Hepatocyte (in vitro differentiated cells): ENCODE measurements around the gene KRTAP9-6. TPM values are rescaled to one million over a fixed set of nuclear protein-coding genes. Genes with fewer than 3 reads are reported as not detected.
"Not testable (repeated sequence)": the region's sequence is repeated elsewhere in the genome, so short reads cannot be mapped to it uniquely, and the experiment has no call there.

Experiments
- DNase-seq: peaks from one replicate; pipeline ENCODE4 v3.0.0-alpha.2; 2016; ENCODE audit warnings: low spot score
- H2AFZ ChIP-seq: fragments of 200-600 bp; sonication (generic); 2 replicates; pipeline ENCODE4 v1.6.0; 2016; ENCODE audit warnings: antibody characterized with exemption, mild to moderate bottlenecking
- H3K27ac ChIP-seq: fragments of 200-600 bp; sonication (generic); 2 replicates; pipeline ENCODE4 v1.5.1; 2016; ENCODE audit warnings: mild to moderate bottlenecking
- H3K27me3 ChIP-seq: fragments of 200-600 bp; sonication (generic); 2 replicates; pipeline ENCODE4 v1.6.1; 2016
- H3K36me3 ChIP-seq: fragments of 200-600 bp; sonication (generic); replicated peaks from 2 replicates; pipeline ENCODE4 v1.5.1; 2016; ENCODE audit warnings: low read depth; ENCODE audit not compliant: insufficient read depth
- H3K4me1 ChIP-seq: fragments of 200-600 bp; sonication (generic); 2 replicates; pipeline ENCODE4 v1.5.1; 2016; ENCODE audit warnings: mild to moderate bottlenecking, moderate library complexity; ENCODE audit not compliant: insufficient read depth
- H3K4me2 ChIP-seq: fragments of 200-600 bp; sonication (generic); 2 replicates; pipeline ENCODE4 v1.6.0; 2016
- H3K4me3 ChIP-seq: fragments of 200-600 bp; sonication (generic); 2 replicates; pipeline ENCODE4 v1.5.1; 2016; ENCODE audit warnings: mild to moderate bottlenecking
- H3K79me2 ChIP-seq: fragments of 200-600 bp; sonication (generic); 2 replicates; pipeline ENCODE4 v1.6.0; 2017; ENCODE audit warnings: mild to moderate bottlenecking
- H3K9me2 ChIP-seq: fragments of 200-600 bp; sonication (generic); replicated peaks from 2 replicates; pipeline ENCODE4 v1.6.0; 2017; ENCODE audit warnings: mild to moderate bottlenecking; ENCODE audit not compliant: insufficient read depth
- H3K9me3 ChIP-seq: fragments of 200-600 bp; sonication (generic); 2 replicates; pipeline ENCODE4 v1.5.1; 2016; ENCODE audit warnings: low read depth, mild to moderate bottlenecking
- H4K20me1 ChIP-seq: fragments of 200-600 bp; sonication (generic); 2 replicates; pipeline ENCODE4 v1.6.0; 2016; ENCODE audit warnings: mild to moderate bottlenecking; ENCODE audit not compliant: insufficient read depth, poor library complexity, severe bottlenecking
- CTCF ChIP-seq: fragments of 200-600 bp; sonication (generic); IDR thresholded peaks from 2 replicates; pipeline ENCODE4 v1.5.1; 2016; ENCODE audit warnings: antibody characterized with exemption, mild to moderate bottlenecking; ENCODE audit not compliant: poor library complexity
- EZH2 ChIP-seq: fragments of 200-600 bp; sonication (generic); IDR thresholded peaks from 2 replicates; pipeline ENCODE4 v1.6.1; 2016; ENCODE audit warnings: antibody characterized with exemption, mild to moderate bottlenecking, borderline replicate concordance
- EZH2phosphoT487 ChIP-seq: fragments of 200-600 bp; sonication (generic); IDR thresholded peaks from one replicate; pipeline ENCODE4 v1.6.1; 2018; ENCODE audit warnings: antibody characterized with exemption, mild to moderate bottlenecking, low read depth, moderate library complexity; ENCODE audit not compliant: unreplicated experiment, severe bottlenecking
- WGBS: methylation state at CpG from one replicate; pipeline ENCODE4 v1.1.6; 2016; ENCODE audit warnings: low lambda C conversion rate; ENCODE audit errors: missing lambda C conversion rate; 5-methylcytosine and 5-hydroxymethylcytosine counted together
- polyA plus RNA-seq: library from polyadenylated mRNA; unstranded; fragments of >200 nt; fragmentation: Nextera tagmentation; extraction: Ambion mirVana; gene quantifications from 2 replicates; pipeline ENCODE4 v1.2.1, GENCODE V29; 2016
- total RNA-seq: library from RNA; depleted of rRNA; stranded (reverse); fragments of >200 nt; gene quantifications from 2 replicates; pipeline ENCODE4 v1.2.3, GENCODE V29; 2014

Gene KRTAP9-6
- total and polyA plus RNA-seq, 2 experiments from 2014 or later: not detected

DNA sequence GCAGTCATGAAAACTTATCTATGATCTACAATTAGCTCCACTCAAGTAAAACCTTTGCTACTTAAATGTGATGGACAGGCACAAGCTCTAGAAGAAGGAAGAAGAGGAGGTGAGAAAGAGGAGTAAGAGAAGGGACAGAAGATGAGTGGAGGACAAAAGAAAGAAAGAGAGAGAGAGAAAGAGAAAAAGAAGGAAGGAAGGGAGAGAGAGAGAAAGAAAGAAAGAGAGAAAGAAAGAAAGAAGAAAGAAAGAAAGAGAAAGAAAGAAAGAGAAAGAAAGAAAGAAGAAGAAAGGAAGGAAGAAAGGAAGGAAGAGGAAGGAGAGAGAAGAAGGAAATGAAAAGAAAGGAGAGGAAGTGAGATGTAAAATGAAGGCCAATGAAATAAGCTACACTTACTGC is 35.1 kb upstream of the KRTAP9-6 start:
- H3K4me2 ChIP-seq: no peak overlapping the region
- H3K4me3 ChIP-seq: no peak overlapping the region
- no peaks in the 10 kb centered on the region for H3K9me3 ChIP-seq
- H3K79me2 ChIP-seq: no peaks in the 10 kb centered on the region
- no peak overlapping the region for H2AFZ ChIP-seq
- DNase-seq: no peak
- H3K27ac ChIP-seq: no peak overlapping the region
- TF ChIP-seq EZH2phosphoT487: no peak
- no peaks in the 10 kb centered on the region for H3K4me1 ChIP-seq
- H3K27me3 ChIP-seq: peaks cover 28% of the 10 kb centered on the region
- H3K36me3 ChIP-seq: no peaks in the 10 kb centered on the region
- no peaks in the 10 kb centered on the region for H3K9me2 ChIP-seq
- H4K20me1 ChIP-seq: no peaks in the 10 kb centered on the region

GRCh38 chr17:41231731-41232130 is 33.4 kb upstream of the KRTAP9-6 start:
- TF ChIP-seq CTCF: no peak
- no peak for TF ChIP-seq EZH2
- TF ChIP-seq EZH2phosphoT487: no peak
- Histone ChIP-seq H3K36me3 (no peaks in the 10 kb centered on the region), H4K20me1 (no peaks in the 10 kb centered on the region), H3K27me3 (peaks cover 28% of the 10 kb centered on the region), H3K27ac (no peak overlapping the region), H3K9me3 (no peaks in the 10 kb centered on the region), H2AFZ (no peak overlapping the region), H3K4me2 (no peak overlapping the region), H3K4me1 (no peaks in the 10 kb centered on the region), H3K4me3 (no peak overlapping the region), H3K79me2 (no peaks in the 10 kb centered on the region), H3K9me2 (no peaks in the 10 kb centered on the region)
- no peak for DNase-seq
- 84% methylated on average over 6 of the region's 6 CpGs for WGBS

DNA sequence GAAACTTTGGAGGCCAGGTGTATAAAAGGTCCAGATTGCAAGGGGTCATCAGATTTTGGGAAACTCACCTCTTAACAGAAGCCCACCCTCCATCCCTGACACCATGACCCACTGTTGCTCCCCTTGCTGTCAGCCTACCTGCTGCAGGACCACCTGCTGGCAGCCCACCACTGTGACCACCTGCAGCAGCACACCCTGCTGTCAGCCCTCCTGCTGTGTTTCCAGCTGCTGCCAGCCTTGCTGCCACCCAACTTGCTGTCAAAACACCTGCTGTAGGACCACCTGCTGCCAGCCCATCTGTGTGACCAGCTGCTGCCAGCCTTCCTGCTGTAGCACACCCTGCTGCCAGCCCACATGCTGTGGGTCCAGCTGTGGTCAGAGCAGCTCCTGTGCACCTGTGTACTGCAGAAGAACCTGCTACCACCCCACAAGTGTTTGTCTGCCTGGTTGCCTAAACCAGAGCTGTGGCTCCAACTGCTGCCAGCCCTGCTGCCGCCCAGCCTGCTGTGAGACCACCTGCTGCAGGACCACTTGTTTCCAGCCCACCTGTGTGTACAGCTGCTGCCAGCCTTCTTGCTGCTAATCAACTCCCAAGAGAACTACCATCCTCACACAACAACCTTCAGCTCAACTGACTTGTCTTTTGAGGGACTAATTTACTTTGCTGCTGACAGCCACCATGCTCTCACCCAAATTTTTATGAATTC is 32.6 kb upstream of the KRTAP9-6 start, which contains the start of gene KRTAP9-3:
TSS of gene KRTAP9-3 (plus strand) at position 51 of the 707 bp plus-strand sequence. CDS start at position 104, 53 bp downstream.
- H4K20me1 ChIP-seq, H3K27ac ChIP-seq, H3K79me2 ChIP-seq, H3K4me1 ChIP-seq, H3K4me3 ChIP-seq, H3K9me3 ChIP-seq, H2AFZ ChIP-seq, H3K36me3 ChIP-seq, DNase-seq, H3K9me2 ChIP-seq, H3K4me2 ChIP-seq: not testable (repeated sequence)
- WGBS: 84% methylated on average over 1 of the region's 1 CpG
- peaks cover 28% of the 10 kb centered on the region for H3K27me3 ChIP-seq

- not testable (repeated sequence) for H3K4me2 ChIP-seq, H4K20me1 ChIP-seq, H3K27ac ChIP-seq, H3K9me3 ChIP-seq, H3K4me1 ChIP-seq, H3K79me2 ChIP-seq, DNase-seq, H3K9me2 ChIP-seq, H3K36me3 ChIP-seq, H3K4me3 ChIP-seq, H2AFZ ChIP-seq
- H3K27me3 ChIP-seq: peaks cover 17% of the 10 kb centered on the region
- 81% methylated on average over 4 of the region's 4 CpGs for WGBS
These were observed 28.1 kb upstream of the KRTAP9-6 start for GRCh38 chr17:41237116-41237515.

- H4K20me1 ChIP-seq: not testable (repeated sequence)
These were observed 27.2 kb upstream of the KRTAP9-6 start, which contains the start of gene KRTAP9-8 for GRCh38 chr17:41237949-41238437. KRTAP9-8 (plus strand) TSS chr17:41237999; CDS start chr17:41238052, 53 bp downstream.

GRCh38 chr17:41246995-41247787 is 18.0 kb upstream of the KRTAP9-6 start:
- not testable (repeated sequence) for H3K27ac ChIP-seq, H3K4me3 ChIP-seq, H4K20me1 ChIP-seq, DNase-seq, H2AFZ ChIP-seq, H3K9me2 ChIP-seq, H3K4me1 ChIP-seq, H3K36me3 ChIP-seq, H3K9me3 ChIP-seq, H3K4me2 ChIP-seq, H3K79me2 ChIP-seq
- WGBS: no CpG with 5 or more reads among the region's 2 CpGs
- H3K27me3 ChIP-seq: peaks cover 12% of the 10 kb centered on the region

More at GRCh38 chr17:41237949-41238437, 27.2 kb upstream of the KRTAP9-6 start, which contains the start of gene KRTAP9-8:
- H2AFZ ChIP-seq, DNase-seq, H3K79me2 ChIP-seq, H3K4me3 ChIP-seq, H3K4me2 ChIP-seq, H3K9me2 ChIP-seq, H3K4me1 ChIP-seq, H3K9me3 ChIP-seq, H3K36me3 ChIP-seq, H3K27ac ChIP-seq: not testable (repeated sequence)
- H3K27me3 ChIP-seq: peaks cover 13% of the 10 kb centered on the region
- WGBS: 45% methylated on average over 3 of the region's 3 CpGs

- not testable (repeated sequence) for H3K36me3 ChIP-seq, H2AFZ ChIP-seq, H3K79me2 ChIP-seq, H4K20me1 ChIP-seq, H3K4me3 ChIP-seq, H3K27ac ChIP-seq, H3K9me2 ChIP-seq, H3K4me2 ChIP-seq, H3K9me3 ChIP-seq, H3K4me1 ChIP-seq, DNase-seq
- 82% methylated on average over 1 of the region's 2 CpGs for WGBS
- peaks cover 29% of the 10 kb centered on the region for H3K27me3 ChIP-seq
These were observed 15.4 kb upstream of the KRTAP9-6 start, which contains the start of gene KRTAP9-4 for GRCh38 chr17:41249637-41250240. KRTAP9-4 (plus strand) TSS chr17:41249687; CDS start chr17:41249721, 34 bp downstream.
